ENCODE data around the gene CLDN24. TPM values are rescaled to one million over a fixed set of nuclear protein-coding genes. Genes with fewer than 3 reads are reported as not detected.

The CLDN24 gene
- total RNA-seq, 1 experiment from 2014 or later = not detected

- no peaks in the 10 kb centered on the region for H3K27me3 ChIP-seq (ENCODE audit: control insufficient read depth, insufficient read depth, low read length)
- no peaks in the 10 kb centered on the region for H3K9me3 ChIP-seq (ENCODE audit: control insufficient read depth, insufficient read depth, low read depth, low read length)
- DNase-seq (ENCODE audit: low read depth, low spot score) = no peak
- H3K27ac ChIP-seq (ENCODE audit: low read length) = no peak overlapping the region
- H3K4me1 ChIP-seq (ENCODE audit: control insufficient read depth, insufficient read depth, low read length) = no peaks in the 10 kb centered on the region; the same call in 1 of the 2 replicates
- no TSS peak for BruUV-seq (replicated peaks)
- ChIA-PET CTCF (no interaction called here), POLR2A (interaction anchor here (0.6 kb wide), 1 partner anchor 67 kb away, joined by 3 read pairs; no protein-coding TSS in a partner anchor)
- ATAC-seq = no peak; the same call in 1 of the 2 replicates
- H3K4me3 ChIP-seq (ENCODE audit: low read depth in 2 of 2, low read length in 2 of 2) = no peak overlapping the region
- TF ChIP-seq POLR2AphosphoS5 (IDR thresholded peaks at IDR 0.05; ENCODE audit: low read depth, low read length) (no peak), SIN3A (IDR thresholded peaks at IDR 0.05; ENCODE audit: borderline replicate concordance, insufficient read depth, low read depth, low read length) (no peak), CTCF (IDR thresholded peaks at IDR 0.05) (no peak)
- intact Hi-C loops (cut with micrococcal nuclease; ENCODE audit: unreplicated experiment) (no loop called here), in situ Hi-C loops (cut with HindIII; ENCODE audit: low pct_unique_long_range_greater_than_20kb, low sequenced_read_pairs) (no loop called here)
- no peaks in the 10 kb centered on the region for H3K36me3 ChIP-seq (ENCODE audit: control insufficient read depth, insufficient read depth, low read length)
Observed at GRCh38 chr4:183333983-183334382, 11.8 kb upstream of the CLDN24 start.

GRCh38 chr4:183333202-183333601, 11.0 kb upstream of the CLDN24 start:
- Histone ChIP-seq H3K27me3 (ENCODE audit: control insufficient read depth, insufficient read depth, low read length) (no peaks in the 10 kb centered on the region), H3K4me3 (ENCODE audit: low read depth in 2 of 2, low read length in 2 of 2) (no peak overlapping the region), H3K27ac (ENCODE audit: low read length) (no peak overlapping the region), H3K36me3 (ENCODE audit: control insufficient read depth, insufficient read depth, low read length) (no peaks in the 10 kb centered on the region), H3K9me3 (ENCODE audit: control insufficient read depth, insufficient read depth, low read depth, low read length) (no peaks in the 10 kb centered on the region), H3K4me1 (ENCODE audit: control insufficient read depth, insufficient read depth, low read length) (peaks cover 3% of the 10 kb centered on the region; the same call in 1 of the 2 replicates)
- no peak for TF ChIP-seq POLR2AphosphoS5 (IDR thresholded peaks at IDR 0.05; ENCODE audit: low read depth, low read length)
- TF ChIP-seq REST (IDR thresholded peaks at IDR 0.05; ENCODE audit: insufficient read depth in 1 of 2, low read depth in 2 of 2, low read length in 1 of 2) = no peak
- no peak for TF ChIP-seq SIN3A (IDR thresholded peaks at IDR 0.05; ENCODE audit: borderline replicate concordance, insufficient read depth, low read depth, low read length)
- no peak for TF ChIP-seq CTCF (IDR thresholded peaks at IDR 0.05)
- no peak for TF ChIP-seq TCF7L2 (IDR thresholded peaks at IDR 0.05; ENCODE audit: low read depth, low read length)
- ChIA-PET POLR2A (no interaction called here), CTCF (no interaction called here)
- in situ Hi-C loops (cut with HindIII; ENCODE audit: low pct_unique_long_range_greater_than_20kb, low sequenced_read_pairs) (no loop called here), intact Hi-C loops (cut with micrococcal nuclease; ENCODE audit: unreplicated experiment) (no loop called here)
- DNase-seq (ENCODE audit: low read depth, low spot score) (no peak), ATAC-seq (no peak)
- BruUV-seq (replicated peaks) = no TSS peak

All from Panc1 (cell line).